ENCODE measurements around the gene PTPRN. TPM values are rescaled to one million over a fixed set of nuclear protein-coding genes. Genes with fewer than 3 reads are reported as not detected.

Gene PTPRN
- total and polyA plus RNA-seq, 9 of the 15 experiments (the other 6 are each of a cell fraction or from before 2014, with no cell fraction given): 0.15 to 2.4 (median 0.43) TPM; not detected in 1

GRCh38 chr2:219245148-219245898, 63.9 kb downstream of the PTPRN start, which contains the start of the genes GLB1L and STK16 (continued):
- no peak for TF ChIP-seq HMBOX1 (IDR thresholded peaks at IDR 0.05)
- TF ChIP-seq GABPB1 (CRISPR knock-in tag; IDR thresholded peaks at IDR 0.05): peak; percentile 94
- peak; percentile 92 for TF ChIP-seq POLR2A (conservative IDR thresholded peaks at IDR 0.05)
- no peak for TF ChIP-seq SOX6 (IDR thresholded peaks at IDR 0.05)
- no peak for TF ChIP-seq SNRNP70 (optimal IDR thresholded peaks at IDR 0.05; ENCODE audit: low read depth, low read length)
- 0 out of 2 replicates have a peak, but pooled peaks have one; percentile 18 for TF ChIP-seq CHD2 (IDR thresholded peaks at IDR 0.05; ENCODE audit: low read depth, low read length)
- peak; percentile 69 for TF ChIP-seq ATF3 (IDR thresholded peaks at IDR 0.05)
- no peak for TF ChIP-seq ATF3 (CRISPR knock-in tag; conservative IDR thresholded peaks at IDR 0.05)
- no peak for TF ChIP-seq PHF21A (IDR thresholded peaks at IDR 0.05; ENCODE audit: borderline replicate concordance, low read depth)
- TF ChIP-seq YY1 (IDR thresholded peaks at IDR 0.05; ENCODE audit: borderline replicate concordance in 1 of 3, control insufficient read depth in 1 of 3, extremely low read depth in 1 of 3, insufficient read depth in 3 of 3, insufficient read length in 1 of 3, insufficient replicate concordance in 2 of 3, low read depth in 1 of 3, low read length in 2 of 3): peak in 2 of 3 experiments; percentile 63 to 77
- TF ChIP-seq ZFP36 (IDR thresholded peaks at IDR 0.05; ENCODE audit: low read depth, low read length, partially characterized antibody): no peak
- 0 out of 2 replicates have a peak, but pooled peaks have one; percentile 8 for TF ChIP-seq TCF3 (CRISPR knock-in tag; IDR thresholded peaks at IDR 0.05)
- peak; percentile 99 for TF ChIP-seq CREM (IDR thresholded peaks at IDR 0.05; ENCODE audit: low read depth)
- TF ChIP-seq FOXK1 (CRISPR knock-in tag; IDR thresholded peaks at IDR 0.05; ENCODE audit: borderline replicate concordance): peak; percentile 48; the same call in 1 of the 2 replicates
- peak; percentile 95 for TF ChIP-seq C11orf30 (IDR thresholded peaks at IDR 0.05; ENCODE audit: low read depth)
- no peak for TF ChIP-seq CEBPZ (IDR thresholded peaks at IDR 0.05; ENCODE audit: borderline replicate concordance, low read depth, low read length)
- 0 out of 2 replicates have a peak, but pooled peaks have one; percentile 25 for TF ChIP-seq ARID1B (IDR thresholded peaks at IDR 0.05)
- peak; percentile 77 for TF ChIP-seq HCFC1 (IDR thresholded peaks at IDR 0.05; ENCODE audit: low read depth, low read length)
- peak; percentile 68 for TF ChIP-seq TBP (optimal IDR thresholded peaks at IDR 0.05; ENCODE audit: low read depth, low read length)
- 0 out of 6 replicates have a peak, but pooled peaks of 1 of the 3 experiments have one; percentile 2 for TF ChIP-seq CTCF (IDR thresholded peaks at IDR 0.05 in 2 of 3, conservative IDR thresholded peaks at IDR 0.05 in 1 of 3; ENCODE audit: insufficient read depth in 2 of 3, low read depth in 1 of 3, low read length in 3 of 3)
- TF ChIP-seq RB1 (IDR thresholded peaks at IDR 0.05; ENCODE audit: low read depth): peak; percentile 53
